ENCODE results near the gene CNGA2. TPM values are rescaled to one million over a fixed set of nuclear protein-coding genes. Genes with fewer than 3 reads are reported as not detected.

Gene CNGA2
- total RNA-seq, 1 donor from 2014 or later: not detected

GRCh38 chrX:151759041-151759708, 24.6 kb downstream of the CNGA2 start:
- no peaks in the 10 kb centered on the region for H3K36me3 Mint-ChIP-seq
- TF ChIP-seq, protein P1, sequence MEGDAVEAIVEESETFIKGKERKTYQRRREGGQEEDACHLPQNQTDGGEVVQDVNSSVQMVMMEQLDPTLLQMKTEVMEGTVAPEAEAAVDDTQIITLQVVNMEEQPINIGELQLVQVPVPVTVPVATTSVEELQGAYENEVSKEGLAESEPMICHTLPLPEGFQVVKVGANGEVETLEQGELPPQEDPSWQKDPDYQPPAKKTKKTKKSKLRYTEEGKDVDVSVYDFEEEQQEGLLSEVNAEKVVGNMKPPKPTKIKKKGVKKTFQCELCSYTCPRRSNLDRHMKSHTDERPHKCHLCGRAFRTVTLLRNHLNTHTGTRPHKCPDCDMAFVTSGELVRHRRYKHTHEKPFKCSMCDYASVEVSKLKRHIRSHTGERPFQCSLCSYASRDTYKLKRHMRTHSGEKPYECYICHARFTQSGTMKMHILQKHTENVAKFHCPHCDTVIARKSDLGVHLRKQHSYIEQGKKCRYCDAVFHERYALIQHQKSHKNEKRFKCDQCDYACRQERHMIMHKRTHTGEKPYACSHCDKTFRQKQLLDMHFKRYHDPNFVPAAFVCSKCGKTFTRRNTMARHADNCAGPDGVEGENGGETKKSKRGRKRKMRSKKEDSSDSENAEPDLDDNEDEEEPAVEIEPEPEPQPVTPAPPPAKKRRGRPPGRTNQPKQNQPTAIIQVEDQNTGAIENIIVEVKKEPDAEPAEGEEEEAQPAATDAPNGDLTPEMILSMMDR (IDR thresholded peaks at IDR 0.05; ENCODE audit: unreplicated experiment): no peak
- peaks cover 15% of the 10 kb centered on the region for H3K9me3 Mint-ChIP-seq
- H3K4me1 Mint-ChIP-seq: peaks cover 7% of the 10 kb centered on the region
- no peak overlapping the region for H3K4me3 Mint-ChIP-seq
- H3K27me3 Mint-ChIP-seq (ENCODE audit: low read depth): peaks cover 5% of the 10 kb centered on the region
- no peak for DNase-seq (ENCODE audit: low spot score in 2 of 2, unreplicated experiment in 2 of 2)
- H3K27ac Mint-ChIP-seq: no peak overlapping the region

DNA sequence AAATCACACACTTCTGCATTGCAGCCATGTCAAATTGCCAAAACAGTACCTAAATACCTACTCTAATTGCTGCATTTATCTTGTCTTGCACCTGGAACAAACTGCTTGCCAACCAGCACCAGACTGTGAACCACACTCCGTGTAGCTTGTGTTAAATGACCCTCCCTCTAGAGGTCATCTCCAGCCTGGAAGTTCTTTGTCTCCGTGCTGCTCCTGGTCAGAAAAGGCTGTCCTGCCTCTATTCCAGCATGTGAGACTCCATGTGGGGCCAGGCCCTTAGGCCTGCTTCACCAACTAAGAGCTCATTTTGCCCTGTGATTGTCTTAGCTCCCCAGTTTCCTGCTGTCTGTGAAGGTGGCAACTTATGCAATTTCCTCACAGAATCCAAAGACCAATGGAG, 28.3 kb downstream of the CNGA2 start:
- Mint-ChIP-seq H3K9me3 (peaks cover 24% of the 10 kb centered on the region), H3K27me3 (ENCODE audit: low read depth) (no peaks in the 10 kb centered on the region), H3K4me1 (peaks cover 4% of the 10 kb centered on the region)

DNA sequence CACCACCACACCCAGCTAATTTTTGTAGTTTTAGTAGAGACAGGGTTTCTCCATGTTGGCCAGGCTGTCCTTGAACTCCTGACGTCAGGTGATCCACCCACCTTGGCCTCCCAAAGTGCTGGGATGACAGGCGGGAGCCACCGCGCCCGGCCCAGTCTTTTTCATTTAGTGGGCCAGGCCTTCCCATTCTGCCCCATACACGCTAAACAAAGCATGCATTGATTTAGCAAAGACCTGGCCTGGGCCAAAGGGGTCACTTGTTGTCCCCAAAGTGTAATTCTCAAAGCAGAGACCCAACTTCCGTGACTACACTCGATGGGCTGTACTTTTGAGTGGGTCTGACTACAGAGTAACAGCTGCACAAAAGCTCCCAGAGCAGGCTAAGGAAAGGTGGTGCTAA, 29.2 kb downstream of the CNGA2 start:
- Mint-ChIP-seq H3K27ac (no peak overlapping the region), H3K27me3 (ENCODE audit: low read depth) (no peaks in the 10 kb centered on the region), H3K4me3 (no peak overlapping the region), H3K9me3 (peaks cover 23% of the 10 kb centered on the region), H3K36me3 (no peaks in the 10 kb centered on the region), H3K4me1 (peaks cover 6% of the 10 kb centered on the region)
- no peak for DNase-seq (ENCODE audit: low spot score in 2 of 2, unreplicated experiment in 2 of 2)
- TF ChIP-seq, protein P1 (IDR thresholded peaks at IDR 0.05; ENCODE audit: unreplicated experiment): no peak

More for the DNA sequence above, 28.3 kb downstream of the CNGA2 start:
- Mint-ChIP-seq H3K36me3 (no peaks in the 10 kb centered on the region), H3K27ac (no peak overlapping the region), H3K4me3 (no peak overlapping the region)
- DNase-seq (ENCODE audit: low spot score in 2 of 2, unreplicated experiment in 2 of 2): no peak
- TF ChIP-seq, protein P1 (IDR thresholded peaks at IDR 0.05; ENCODE audit: unreplicated experiment): no peak

GRCh38 chrX:151765026-151765425, 30.5 kb downstream of the CNGA2 start:
- no peaks in the 10 kb centered on the region for H3K27me3 Mint-ChIP-seq (ENCODE audit: low read depth)

GRCh38 chrX:151771726-151772125, 37.2 kb downstream of the CNGA2 start:
- peaks cover 40% of the 10 kb centered on the region for H3K9me3 Mint-ChIP-seq
- no peak for DNase-seq (ENCODE audit: low spot score in 2 of 2, unreplicated experiment in 2 of 2)
- peaks cover 6% of the 10 kb centered on the region for H3K4me1 Mint-ChIP-seq
- H3K27ac Mint-ChIP-seq: no peak overlapping the region
- H3K27me3 Mint-ChIP-seq (ENCODE audit: low read depth): no peaks in the 10 kb centered on the region
- H3K36me3 Mint-ChIP-seq: no peaks in the 10 kb centered on the region
- TF ChIP-seq, protein P1 (IDR thresholded peaks at IDR 0.05; ENCODE audit: unreplicated experiment): no peak
- H3K4me3 Mint-ChIP-seq: no peak overlapping the region

More at GRCh38 chrX:151765026-151765425, 30.5 kb downstream of the CNGA2 start:
- TF ChIP-seq, protein P1 (IDR thresholded peaks at IDR 0.05; ENCODE audit: unreplicated experiment): no peak
- Mint-ChIP-seq H3K27ac (no peak overlapping the region), H3K9me3 (peaks cover 36% of the 10 kb centered on the region), H3K36me3 (no peaks in the 10 kb centered on the region), H3K4me3 (no peak overlapping the region), H3K4me1 (peaks cover 6% of the 10 kb centered on the region)
- no peak for DNase-seq (ENCODE audit: low spot score in 2 of 2, unreplicated experiment in 2 of 2)

All from mesothelial cell of epicardium (in vitro differentiated cells).